GM18499 (cell line): ENCODE measurements around the gene RGS7BP.
"Not testable (repeated sequence)": the region's sequence is repeated elsewhere in the genome, so short reads cannot be mapped to it uniquely, and the experiment has no call there.

Experiments
- ATAC-seq: cut with Tn5 transposase; IDR thresholded peaks from one replicate; pipeline ENCODE4 v1.9.1; 2021; ENCODE audit warnings: moderate number of reproducible peaks; ENCODE audit not compliant: insufficient read depth, unreplicated experiment

Gene RGS7BP

DNA sequence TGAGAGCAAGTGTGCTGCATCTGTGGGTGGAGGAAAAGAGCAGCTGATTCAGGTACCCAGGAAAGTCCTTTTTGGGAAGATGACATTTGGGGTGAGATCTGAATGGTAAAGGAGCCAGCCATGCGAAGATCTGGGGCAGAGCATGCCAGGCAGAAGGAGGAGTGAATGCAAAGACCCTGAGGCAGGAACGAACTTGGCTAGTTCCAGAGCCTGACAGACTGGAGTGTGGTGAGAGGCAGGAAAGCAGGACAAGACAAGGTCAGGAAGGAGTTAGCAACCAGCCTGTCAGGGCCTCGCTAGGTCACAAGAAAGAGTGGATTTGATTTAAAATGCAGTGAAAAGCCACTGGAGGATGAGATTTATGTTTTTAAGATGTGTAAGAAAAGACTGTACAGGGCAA is 28.2 kb downstream of the RGS7BP start:
- no peak for ATAC-seq

DNA sequence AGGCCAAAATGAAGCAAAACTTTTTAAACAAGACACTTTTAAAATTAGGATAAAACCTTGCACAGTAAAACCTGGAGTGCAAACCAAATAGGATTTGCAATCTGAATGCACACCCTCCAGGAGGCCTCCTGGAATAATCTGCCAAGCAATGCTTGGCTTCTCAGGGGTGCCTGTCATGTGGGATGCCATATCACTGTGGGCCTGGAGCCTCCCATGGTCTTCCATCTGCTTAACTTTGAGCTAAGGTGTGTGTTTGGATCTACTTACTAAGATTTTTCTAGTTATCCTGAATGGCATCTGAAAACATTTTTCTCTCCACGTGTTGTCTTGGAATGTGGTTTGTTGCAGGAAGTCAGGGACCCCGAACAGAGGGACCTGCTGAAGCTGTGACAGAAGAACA is 52.1 kb downstream of the RGS7BP start:
- ATAC-seq = no peak

DNA sequence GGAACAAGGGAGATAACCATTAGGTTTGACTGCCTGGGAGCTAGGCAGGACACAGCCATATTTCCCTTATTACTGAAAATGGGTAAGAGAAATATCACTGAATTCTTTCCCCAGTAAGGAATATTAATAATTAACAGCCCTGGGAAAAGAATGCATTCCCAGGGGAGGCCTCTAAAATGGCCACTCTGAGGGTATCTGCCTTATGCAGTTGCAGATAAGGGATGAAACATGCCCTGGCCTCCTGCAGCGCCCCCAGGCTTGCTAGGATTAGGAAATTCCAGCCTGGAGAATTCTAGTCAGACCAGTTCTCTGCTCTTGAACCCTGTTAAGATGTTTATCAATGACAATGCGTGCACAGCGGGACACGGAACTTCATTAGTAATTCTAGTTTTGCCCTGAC is 52.8 kb downstream of the RGS7BP start:
- not testable (repeated sequence) for ATAC-seq

DNA sequence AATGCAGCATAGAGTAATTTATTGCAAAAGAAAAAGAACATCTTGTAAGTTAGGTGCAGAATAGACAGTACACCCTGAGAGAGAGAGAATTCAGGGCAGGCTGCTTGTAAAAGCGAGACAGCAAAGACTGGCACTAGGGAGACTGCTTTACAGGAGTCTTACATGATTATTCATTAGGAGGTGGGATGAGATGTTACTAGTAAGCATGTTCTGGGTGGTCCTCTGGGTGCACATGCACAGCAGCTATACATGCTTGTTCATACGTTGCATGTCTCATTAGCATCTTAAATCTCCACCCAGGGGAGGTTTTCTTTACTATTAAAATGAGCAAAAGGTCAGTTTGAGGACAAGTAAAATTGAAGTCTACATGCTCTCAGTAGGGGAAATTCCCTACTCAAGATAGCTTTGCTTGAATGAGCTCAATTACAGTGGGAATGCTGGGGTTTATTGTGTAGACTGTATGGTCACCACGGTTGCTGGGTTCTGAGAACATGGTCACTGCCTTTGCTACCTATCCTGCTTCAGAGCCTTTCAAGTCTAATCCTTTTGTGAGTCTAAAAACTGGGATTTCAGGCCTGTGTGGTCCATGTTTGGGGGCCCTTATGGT is 60.6 kb downstream of the RGS7BP start:
- ATAC-seq = no peak

DNA sequence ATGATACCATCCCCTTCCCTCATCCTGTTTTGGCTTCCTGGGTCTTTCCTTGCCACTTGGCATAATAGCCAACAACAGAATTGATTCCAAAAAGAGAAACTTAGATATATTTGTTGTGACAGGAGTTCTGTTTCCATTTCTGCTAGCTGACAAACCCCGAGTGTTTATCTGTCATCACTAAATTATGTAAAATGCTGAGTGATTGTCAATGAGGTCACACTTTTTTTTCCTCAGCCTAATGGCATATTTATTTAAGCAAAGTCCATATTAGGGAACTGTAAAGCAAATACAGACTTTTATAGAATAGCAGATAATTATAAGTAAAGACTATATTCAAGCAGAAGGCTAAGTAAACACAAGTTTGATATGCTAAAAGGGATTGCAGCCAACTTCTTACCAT is 64.0 kb downstream of the RGS7BP start:
- no peak for ATAC-seq

DNA sequence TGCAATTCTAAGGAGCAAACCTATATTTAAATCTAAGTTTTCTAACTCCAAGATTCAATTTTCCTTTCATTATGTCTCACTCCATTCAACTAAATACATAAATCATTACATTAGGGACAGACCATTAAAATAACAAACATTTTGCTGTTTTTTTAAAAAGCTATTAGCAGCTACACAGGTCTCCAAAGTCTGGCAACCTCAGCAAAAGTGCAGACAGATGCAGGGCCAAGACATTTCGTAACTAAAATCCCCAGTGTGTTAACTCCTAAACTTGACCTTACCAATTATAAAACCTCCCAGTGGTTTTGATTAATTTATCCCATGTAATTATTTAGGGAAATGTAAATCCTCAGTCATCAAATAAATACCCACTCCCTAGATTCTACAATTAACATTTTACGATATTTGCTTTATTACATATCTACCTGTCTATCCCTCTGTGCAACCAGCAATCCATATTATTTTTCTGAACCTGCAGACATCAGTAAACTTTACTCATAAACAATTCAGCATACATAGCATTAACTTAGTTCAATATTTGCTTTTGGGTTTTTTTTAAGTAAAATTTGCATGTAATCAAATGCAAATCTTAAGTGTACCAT is 64.7 kb downstream of the RGS7BP start:
- ATAC-seq = no peak

DNA sequence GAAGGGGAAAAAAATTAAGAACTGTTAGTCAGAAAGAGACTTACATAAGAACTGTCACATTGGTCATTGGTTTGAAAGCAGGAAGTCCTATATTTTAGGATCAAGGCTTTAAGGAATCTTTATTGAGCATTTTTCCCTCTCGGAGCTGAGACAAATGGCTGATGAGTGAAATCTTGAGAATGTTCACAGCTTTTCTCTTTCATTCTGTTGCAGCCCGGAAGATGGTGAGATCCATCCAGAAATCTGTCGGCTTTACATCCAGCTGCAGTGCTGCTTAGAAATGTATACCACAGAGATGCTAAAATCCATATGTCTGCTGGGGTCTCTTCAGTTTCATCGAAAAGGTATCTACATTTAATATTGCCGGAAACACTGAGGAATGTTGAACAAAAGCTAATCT is 69.7 kb downstream of the RGS7BP start:
- ATAC-seq = no peak

DNA sequence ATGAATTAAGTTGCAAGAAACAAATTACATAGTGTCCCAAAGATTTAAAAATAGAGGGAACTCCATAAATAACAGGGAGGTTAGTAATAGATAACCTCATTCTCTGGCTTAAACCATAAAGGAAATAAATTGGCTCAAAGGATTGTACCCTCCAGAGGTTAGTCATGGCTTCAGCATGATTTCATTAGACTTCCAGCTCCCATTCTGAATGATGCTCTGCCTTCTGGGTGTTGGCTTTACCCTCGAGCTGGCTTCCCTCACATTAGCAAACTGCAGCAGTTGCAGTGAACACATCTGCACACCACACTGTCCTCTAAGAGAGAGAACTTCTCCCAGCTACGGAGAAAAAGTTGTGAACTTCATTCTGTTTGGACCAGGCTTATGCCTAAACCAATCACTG is 70.4 kb downstream of the RGS7BP start:
- no peak for ATAC-seq

DNA sequence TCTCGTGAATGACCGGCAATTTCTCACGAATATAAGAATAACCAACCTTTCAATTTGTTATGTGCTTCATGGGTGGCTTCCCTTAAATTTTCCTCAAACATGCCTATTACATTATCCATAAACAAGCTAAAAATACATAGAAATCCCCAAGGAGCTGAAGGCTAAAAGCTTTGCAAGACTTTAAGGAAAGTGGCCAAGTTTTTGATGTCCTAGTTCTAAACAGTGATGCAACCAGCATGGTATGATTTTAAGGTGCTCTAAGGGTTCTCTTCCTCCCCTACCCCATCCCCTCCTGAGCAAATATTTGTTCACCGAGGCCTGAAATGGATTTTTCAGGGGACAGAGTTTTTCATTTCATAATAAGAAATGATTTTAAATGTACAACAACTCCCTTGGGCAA is 79.8 kb downstream of the RGS7BP start:
- ATAC-seq = no peak

DNA sequence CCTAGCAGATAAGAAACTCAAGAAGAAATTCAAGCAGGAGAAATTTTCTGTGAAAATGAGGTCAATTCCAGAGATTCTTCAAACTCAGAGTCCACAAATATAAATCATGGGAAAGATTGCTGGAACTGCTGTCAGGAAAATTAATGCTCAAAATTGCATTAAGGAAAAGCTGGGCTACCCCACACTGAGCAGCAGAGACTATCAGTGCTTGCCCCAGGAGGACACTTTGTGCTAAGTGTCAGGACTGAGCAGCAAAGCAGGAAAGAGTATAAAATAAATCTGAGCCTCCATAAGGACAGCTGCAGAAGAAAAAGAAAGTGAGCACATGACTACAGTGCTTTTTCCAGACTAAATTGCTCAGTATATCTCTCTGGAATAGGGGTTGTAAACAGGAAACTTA is 81.6 kb downstream of the RGS7BP start:
- no peak for ATAC-seq

DNA sequence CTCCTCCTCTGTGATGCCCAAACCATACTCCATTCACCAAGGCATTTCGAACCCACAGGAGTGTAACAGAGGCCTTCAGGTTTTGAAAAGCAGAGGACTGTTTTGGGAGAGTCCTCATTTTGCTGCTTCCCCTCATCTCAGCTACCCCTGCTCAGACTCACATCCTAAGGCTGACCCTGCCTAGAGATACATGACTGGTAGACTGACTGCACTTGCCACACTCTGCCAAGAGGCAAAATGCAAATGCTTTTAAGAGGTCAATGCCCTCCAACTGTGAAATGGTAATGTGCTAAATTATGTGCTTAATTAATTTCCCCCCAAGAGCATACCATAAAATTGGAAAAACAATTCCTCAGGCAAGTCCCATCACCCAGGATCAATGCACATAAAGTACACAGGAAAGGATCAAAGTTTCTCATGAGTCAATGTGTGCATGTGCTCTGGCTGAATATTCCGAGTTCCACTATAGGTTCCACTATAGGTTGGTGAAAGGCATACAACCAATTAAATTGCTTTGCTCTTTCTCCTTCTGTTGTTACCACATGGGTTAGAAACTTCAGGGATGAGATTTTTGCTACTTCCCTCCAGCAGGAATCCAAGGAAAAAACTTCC is 87.0 kb downstream of the RGS7BP start:
- ATAC-seq = no peak

DNA sequence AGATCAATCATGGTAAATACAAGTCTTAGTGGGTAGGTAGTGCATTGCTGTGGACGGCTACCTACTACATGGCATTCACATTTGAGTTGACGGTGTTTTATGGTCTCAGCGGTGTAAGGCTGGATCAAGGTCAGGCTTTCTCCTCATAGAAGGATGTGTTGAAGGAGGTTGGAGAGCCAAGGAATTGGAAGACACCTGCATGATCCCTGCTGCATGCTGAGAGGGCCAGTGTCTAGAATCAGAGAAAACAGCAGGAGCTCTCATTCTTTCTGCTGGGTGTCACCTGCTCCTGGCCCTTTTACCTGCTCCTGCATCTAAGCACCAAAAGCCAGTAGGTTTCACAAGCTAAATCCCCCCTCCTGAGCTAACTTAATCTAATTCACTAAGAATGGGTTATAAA is 88.2 kb downstream of the RGS7BP start:
- ATAC-seq = no peak

DNA sequence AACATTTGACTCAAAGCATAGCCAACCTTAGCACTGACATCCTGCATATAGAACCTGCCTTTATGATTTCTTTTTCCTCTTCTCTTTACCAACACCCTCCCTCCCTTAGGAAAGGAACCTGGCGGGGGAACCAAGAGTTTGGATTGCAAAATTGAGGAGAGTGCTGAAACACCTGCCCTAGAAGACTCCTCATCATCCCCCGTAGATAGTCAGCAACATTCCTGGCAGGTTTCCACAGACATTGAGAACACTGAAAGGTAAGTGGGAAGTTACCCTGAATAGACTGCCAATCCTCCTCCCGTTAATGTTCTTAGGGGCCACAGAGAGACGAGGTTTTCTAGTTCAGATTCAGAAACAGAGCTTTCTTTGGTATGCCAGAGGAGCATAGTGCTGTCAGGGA is 88.8 kb downstream of the RGS7BP start:
- ATAC-seq = no peak

DNA sequence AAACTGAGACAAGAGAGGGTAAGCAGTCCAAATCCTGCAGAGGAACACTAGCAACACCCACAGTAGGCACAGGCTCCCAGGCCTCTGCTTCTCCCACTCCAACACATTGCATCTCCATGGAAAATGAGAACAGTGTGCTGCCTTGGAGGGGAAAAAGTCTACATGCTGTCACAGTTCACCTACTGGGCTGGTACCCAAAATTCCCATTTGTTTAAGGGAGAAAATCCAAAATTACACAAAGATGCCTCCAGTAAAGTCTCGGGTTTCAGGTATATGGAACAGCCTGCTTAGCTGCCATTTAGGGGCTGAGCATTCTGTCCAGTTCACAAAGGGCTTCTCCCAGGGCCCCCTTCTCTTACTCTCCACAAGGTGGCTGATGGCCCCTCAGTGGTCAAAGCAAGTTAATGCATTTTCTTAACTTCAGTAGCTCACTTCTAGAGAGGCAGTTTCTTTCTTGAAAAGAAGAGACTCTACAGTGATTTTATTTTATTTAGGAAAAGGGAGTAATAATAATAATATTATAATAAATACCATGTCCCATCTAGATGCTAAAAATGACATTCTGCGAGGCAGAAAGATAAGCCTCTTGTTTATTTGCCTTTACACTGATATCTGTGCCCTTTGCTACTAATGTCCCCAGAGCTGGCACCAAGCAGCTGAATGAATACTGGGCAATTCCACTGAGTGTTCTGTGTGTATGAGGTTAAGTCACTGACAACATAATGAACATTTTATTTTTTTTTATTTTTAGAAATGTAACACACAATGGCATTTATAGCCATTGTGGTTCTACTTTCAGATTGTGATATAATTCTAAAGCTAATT is 89.4 kb downstream of the RGS7BP start:
- no peak for ATAC-seq

DNA sequence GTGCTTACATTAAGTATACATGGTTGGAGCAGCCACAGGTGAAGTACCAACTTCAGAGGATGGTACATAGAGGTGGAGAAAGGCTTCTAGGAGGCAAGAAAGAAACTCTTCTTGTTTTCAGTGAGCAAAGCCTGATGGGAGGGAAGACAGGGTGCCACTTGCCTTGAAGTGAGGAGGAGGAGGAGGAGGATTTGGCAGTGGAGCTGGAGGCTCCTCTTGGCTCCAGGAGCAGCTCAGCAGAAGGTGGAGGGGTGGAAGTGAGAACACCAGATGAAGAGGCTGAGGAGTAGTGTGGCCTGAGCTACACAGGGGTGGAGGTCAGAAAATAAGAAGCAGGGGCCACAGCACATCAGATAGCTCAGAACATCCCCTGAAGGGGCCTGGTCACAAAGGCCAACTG is 93.4 kb downstream of the RGS7BP start:
- no peak for ATAC-seq

DNA sequence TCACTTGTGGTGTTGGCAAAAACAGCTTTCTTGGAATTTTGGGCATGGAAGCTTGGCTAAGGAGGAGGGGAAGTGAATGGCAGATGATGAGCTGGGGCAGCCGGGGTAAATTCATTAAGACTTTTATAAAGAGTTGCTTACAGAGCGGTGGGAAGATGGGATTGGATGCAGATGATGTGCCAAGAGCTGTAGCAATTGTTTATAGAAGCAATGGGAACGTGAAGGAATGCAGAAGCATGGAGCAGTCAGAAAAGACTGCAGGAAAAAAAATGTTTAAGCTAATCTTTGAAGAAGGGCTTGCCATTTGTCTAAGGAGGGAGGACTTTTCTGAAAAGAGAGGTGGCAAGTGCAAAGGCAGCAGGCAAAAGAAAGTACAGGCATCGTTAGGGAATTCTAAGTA is 97.9 kb downstream of the RGS7BP start:
- ATAC-seq = no peak

DNA sequence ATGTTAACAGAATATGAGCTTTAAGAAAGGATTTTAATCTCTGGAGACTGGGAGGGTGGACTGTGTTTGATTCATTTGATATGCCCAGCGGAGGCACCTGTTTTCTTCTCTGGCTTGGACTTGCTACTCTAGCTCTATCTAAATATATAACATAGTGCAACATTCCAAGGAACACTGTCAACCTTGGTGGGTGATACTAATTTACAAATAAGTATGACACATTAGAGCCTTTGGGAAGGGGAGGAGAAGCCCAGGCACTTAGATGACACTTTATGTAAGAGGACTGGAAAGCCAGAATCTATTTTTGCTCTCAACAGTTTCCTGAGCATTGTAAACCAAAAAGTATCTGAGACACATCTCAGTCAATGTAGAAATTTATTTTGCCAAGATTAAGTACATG is 101.1 kb downstream of the RGS7BP start:
- ATAC-seq = no peak

DNA sequence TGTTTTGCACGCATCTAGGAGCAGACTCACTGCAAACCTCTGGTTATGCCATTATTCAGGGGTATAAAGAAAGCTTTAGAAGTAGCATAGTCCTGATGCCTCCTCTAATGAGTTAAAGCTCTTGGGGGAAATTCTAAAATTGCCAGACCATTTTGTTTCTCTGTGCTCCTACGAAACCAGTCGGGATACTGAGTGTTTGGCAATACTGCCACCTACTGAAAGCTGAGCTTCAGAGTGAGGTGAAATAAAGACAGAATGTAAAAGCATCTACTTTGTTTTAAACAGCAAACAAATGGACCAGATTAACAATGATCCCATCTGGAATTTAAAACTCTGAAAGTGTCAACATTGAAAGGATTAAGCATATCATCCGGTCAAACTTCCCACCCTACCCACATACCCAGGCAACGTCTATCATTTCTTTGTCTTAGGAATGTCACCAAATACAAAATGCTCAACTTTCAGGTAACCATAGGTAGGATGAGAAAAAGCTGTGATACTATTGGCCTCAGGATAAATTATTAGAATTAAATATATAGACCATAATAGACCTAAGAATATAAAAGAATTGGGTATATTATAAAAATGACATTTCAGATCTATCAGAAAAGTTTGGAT is 106.6 kb downstream of the RGS7BP start:
- no peak for ATAC-seq

DNA sequence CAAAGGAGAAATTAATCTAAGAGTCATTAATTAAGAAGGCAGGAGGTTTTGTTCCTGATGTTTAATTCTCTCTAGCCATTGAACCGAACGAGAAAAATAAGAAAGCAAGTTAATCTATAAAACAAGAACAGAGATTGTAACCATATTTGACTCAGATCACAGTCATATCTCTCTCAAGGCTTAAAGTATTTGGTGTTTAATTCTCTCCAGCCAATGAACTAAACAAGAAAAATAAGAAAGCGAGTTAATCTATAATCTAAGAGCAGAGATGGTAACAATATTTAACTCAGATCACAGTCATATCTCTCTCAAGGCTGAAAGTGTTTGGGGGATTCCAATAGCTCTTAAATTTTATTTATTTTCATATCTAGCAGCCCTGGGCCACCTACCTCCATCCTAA is 110.1 kb downstream of the RGS7BP start:
- ATAC-seq = no peak

DNA sequence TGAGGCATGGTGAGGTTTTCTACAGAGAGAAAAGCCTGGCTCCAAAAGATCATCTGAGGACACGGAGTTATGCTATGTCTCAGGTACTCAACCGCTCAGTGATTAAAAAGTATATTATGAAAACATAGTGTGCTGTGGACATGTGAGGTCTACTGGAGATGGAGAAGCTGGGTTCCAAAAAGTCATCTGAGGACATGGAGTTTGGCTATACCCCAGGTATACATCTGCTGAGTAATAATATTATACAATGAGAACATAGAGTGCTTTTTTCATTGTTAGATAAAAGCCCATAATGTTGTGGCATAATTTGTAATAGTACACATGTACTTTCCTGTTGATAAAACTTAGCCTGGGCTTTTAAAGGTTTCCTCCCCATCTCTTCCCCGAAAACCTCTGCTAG is 113.8 kb downstream of the RGS7BP start:
- ATAC-seq = no peak

DNA sequence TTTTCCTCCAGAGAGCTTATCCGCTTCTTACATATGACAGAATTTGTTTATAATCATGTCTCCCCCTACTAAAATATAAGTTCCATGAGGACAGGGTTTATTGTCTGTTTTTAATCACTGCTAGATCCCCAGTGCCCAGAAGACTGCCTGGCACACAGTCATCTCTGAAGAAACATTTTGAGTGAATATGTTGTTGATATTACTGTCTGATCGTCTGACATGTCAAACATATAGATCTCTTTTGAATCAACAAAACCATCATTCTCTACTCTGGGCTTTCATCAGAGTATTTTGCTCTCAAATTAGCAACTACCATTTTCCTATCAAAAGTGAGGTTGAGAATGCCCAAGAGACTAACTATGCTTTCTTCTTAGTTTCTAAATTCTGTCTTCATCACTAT is 117.2 kb downstream of the RGS7BP start:
- ATAC-seq = no peak
